NCI-H1436 treated with DMSO at 0.1 percent for 48 hours (cell line): ENCODE measurements around the gene SLC37A2.
A peak's percentile ranks its signal among the peaks of the same experiment; 100 is the strongest.

Source experiments
- DNase-seq: peaks from one replicate; lab custom pipeline; 2025; lab: John Stamatoyannopoulos, UW

SLC37A2 gene

GRCh38 chr11:125111343-125112207, 48.5 kb downstream of the SLC37A2 start, which contains the start of gene TMEM218:
TSS of gene TMEM218 (minus strand) at chr11:125111626. CDS start at chr11:125102241, 9,385 bp downstream.
- peak; percentile 92 for DNase-seq

- no peak for DNase-seq
Observed at GRCh38 chr11:125112208-125112604, 49.1 kb downstream of the SLC37A2 start.

GRCh38 chr11:125114518-125114917, 51.4 kb downstream of the SLC37A2 start:
- DNase-seq, result no peak

GRCh38 chr11:125117429-125117828, 54.3 kb downstream of the SLC37A2 start:
- no peak for DNase-seq

GRCh38 chr11:125123194-125123946, 60.3 kb downstream of the SLC37A2 start:
- no peak for DNase-seq

- peak; percentile 15 for DNase-seq
Observed at GRCh38 chr11:125123947-125124617, 61.0 kb downstream of the SLC37A2 start.

GRCh38 chr11:125124618-125124992, 61.5 kb downstream of the SLC37A2 start:
- DNase-seq, result no peak

GRCh38 chr11:125128450-125128849, 65.3 kb downstream of the SLC37A2 start:
- DNase-seq, result no peak

GRCh38 chr11:125129316-125129993, 66.3 kb downstream of the SLC37A2 start:
- no peak for DNase-seq

GRCh38 chr11:125132071-125132470, 69.0 kb downstream of the SLC37A2 start:
- no peak for DNase-seq

- no peak for DNase-seq
Observed at GRCh38 chr11:125132596-125132995, 69.5 kb downstream of the SLC37A2 start.

- DNase-seq, result no peak
Observed at GRCh38 chr11:125136001-125136400, 72.9 kb downstream of the SLC37A2 start.

- no peak for DNase-seq
Observed at GRCh38 chr11:125138966-125139365, 75.9 kb downstream of the SLC37A2 start.

GRCh38 chr11:125139778-125140177, 76.7 kb downstream of the SLC37A2 start:
- DNase-seq, result no peak
